HG03442 (cell line): Measurements from ENCODE around the gene PTGS1.
A peak's percentile ranks its signal among the peaks of the same experiment; 100 is the strongest.
"Not testable (repeated sequence)": the region's sequence is repeated elsewhere in the genome, so short reads cannot be mapped to it uniquely, and the experiment has no call there.

ENCODE experiments used
- ATAC-seq: cut with Tn5 transposase; IDR thresholded peaks from one replicate; pipeline ENCODE4 v1.9.1; 2021; ENCODE audit warnings: mild to moderate bottlenecking, moderate library complexity; ENCODE audit not compliant: unreplicated experiment

The PTGS1 gene

GRCh38 chr9:122346478-122347347 lies 24.1 kb upstream of the PTGS1 start:
- no peak for ATAC-seq

- ATAC-seq, result no peak
Measured at GRCh38 chr9:122347348-122348287, 23.2 kb upstream of the PTGS1 start.

GRCh38 chr9:122348288-122348777 lies 22.5 kb upstream of the PTGS1 start:
- no peak for ATAC-seq

- no peak for ATAC-seq
Measured at GRCh38 chr9:122348791-122349190, 22.0 kb upstream of the PTGS1 start.

- no peak for ATAC-seq
Measured at GRCh38 chr9:122349201-122349600, 21.6 kb upstream of the PTGS1 start.

- ATAC-seq, result peak; percentile 80
Measured at GRCh38 chr9:122350577-122351355, 20.1 kb upstream of the PTGS1 start.

GRCh38 chr9:122354536-122355199 lies 16.2 kb upstream of the PTGS1 start:
- ATAC-seq, result no peak

GRCh38 chr9:122355336-122355875 lies 15.4 kb upstream of the PTGS1 start:
- no peak for ATAC-seq

- no peak for ATAC-seq
Measured at GRCh38 chr9:122356627-122357026, 14.2 kb upstream of the PTGS1 start.

- no peak for ATAC-seq
Measured at GRCh38 chr9:122360891-122361290, 9.9 kb upstream of the PTGS1 start.

GRCh38 chr9:122363131-122363530 lies 7.7 kb upstream of the PTGS1 start:
- ATAC-seq, result not testable (repeated sequence)

- no peak for ATAC-seq
Measured at GRCh38 chr9:122364117-122364782, 6.6 kb upstream of the PTGS1 start.

GRCh38 chr9:122364783-122365150 lies 6.1 kb upstream of the PTGS1 start:
- no peak for ATAC-seq

GRCh38 chr9:122366074-122366660 lies 4.7 kb upstream of the PTGS1 start:
- ATAC-seq, result no peak

GRCh38 chr9:122367065-122367464 lies 3.8 kb upstream of the PTGS1 start:
- ATAC-seq, result no peak

- no peak for ATAC-seq
Measured at GRCh38 chr9:122367774-122368460, 2.9 kb upstream of the PTGS1 start.

- ATAC-seq, result no peak
Measured at GRCh38 chr9:122368642-122369041, 2.2 kb upstream of the PTGS1 start.

- ATAC-seq, result no peak
Measured at GRCh38 chr9:122370303-122370702, 521 bp upstream of the PTGS1 start.
